NCI-H2029 treated with DMSO at 0.1 percent for 48 hours (cell line): Measurements from ENCODE around the gene SPINK8.
"Not testable (repeated sequence)": the region's sequence is repeated elsewhere in the genome, so short reads cannot be mapped to it uniquely, and the experiment has no call there.

Source experiments
- DNase-seq: peaks from one replicate; lab custom pipeline; 2025; lab: John Stamatoyannopoulos, UW

The SPINK8 gene

GRCh38 chr3:48331706-48332435 is 1.6 kb downstream of the SPINK8 start:
- DNase-seq, result not testable (repeated sequence)

GRCh38 chr3:48320996-48321395 is 12.5 kb downstream of the SPINK8 start:
- no peak for DNase-seq

GRCh38 chr3:48318713-48319468 is 14.6 kb downstream of the SPINK8 start:
- DNase-seq, result no peak

- no peak for DNase-seq
Measured at GRCh38 chr3:48314542-48314941, 18.9 kb downstream of the SPINK8 start.

- no peak for DNase-seq
Measured at GRCh38 chr3:48306860-48307530, 26.5 kb downstream of the SPINK8 start.

GRCh38 chr3:48306290-48306689 is 27.2 kb downstream of the SPINK8 start:
- DNase-seq, result no peak

GRCh38 chr3:48305396-48305795 is 28.1 kb downstream of the SPINK8 start:
- no peak for DNase-seq

GRCh38 chr3:48303021-48303420 is 30.4 kb downstream of the SPINK8 start:
- DNase-seq, result no peak

GRCh38 chr3:48301800-48302166 is 31.7 kb downstream of the SPINK8 start:
- DNase-seq, result peak; percentile 1

- DNase-seq, result peak; percentile 58
Measured at GRCh38 chr3:48301020-48301799, 32.3 kb downstream of the SPINK8 start, which contains the start of gene NME6. Gene NME6 (minus strand): TSS chr3:48301367.

GRCh38 chr3:48299746-48300712 is 33.4 kb downstream of the SPINK8 start:
- no peak for DNase-seq

GRCh38 chr3:48297111-48297810 is 36.2 kb downstream of the SPINK8 start:
- no peak for DNase-seq

- no peak for DNase-seq
Measured at GRCh38 chr3:48296699-48297098, 36.8 kb downstream of the SPINK8 start.

- no peak for DNase-seq
Measured at GRCh38 chr3:48294611-48295263, 38.7 kb downstream of the SPINK8 start.

- no peak for DNase-seq
Measured at GRCh38 chr3:48289659-48290058, 43.8 kb downstream of the SPINK8 start.

- DNase-seq, result no peak
Measured at GRCh38 chr3:48287034-48287433, 46.4 kb downstream of the SPINK8 start.

- DNase-seq, result no peak
Measured at GRCh38 chr3:48286308-48286707, 47.2 kb downstream of the SPINK8 start.

GRCh38 chr3:48285675-48286074 is 47.8 kb downstream of the SPINK8 start:
- DNase-seq, result no peak

GRCh38 chr3:48285132-48285531 is 48.3 kb downstream of the SPINK8 start:
- no peak for DNase-seq

- no peak for DNase-seq
Measured at GRCh38 chr3:48280881-48281280, 52.6 kb downstream of the SPINK8 start.
